Stimulated activated CD4-positive, alpha-beta T cell treated with anti-CD3 and anti-CD28 coated beads, Interleukin-2, amount 100 ng/mL, for 4 hours (primary cell): ENCODE measurements around the gene NCKAP5.

Experiments
- DNase-seq: peaks from one replicate; pipeline ENCODE4 v3.0.0-alpha.2; 2020; ENCODE audit warnings: low read depth

The NCKAP5 gene

GRCh38 chr2:132668189-132668823, 900.0 kb downstream of the NCKAP5 start:
- no peak for DNase-seq

GRCh38 chr2:132667706-132668105, 900.6 kb downstream of the NCKAP5 start:
- no peak for DNase-seq

- no peak for DNase-seq
These were observed 902.7 kb downstream of the NCKAP5 start for GRCh38 chr2:132665401-132666140.

GRCh38 chr2:132664096-132664495, 904.2 kb downstream of the NCKAP5 start:
- DNase-seq: no peak

- no peak for DNase-seq
These were observed 905.5 kb downstream of the NCKAP5 start for GRCh38 chr2:132662732-132663131.

GRCh38 chr2:132659331-132659730, 908.9 kb downstream of the NCKAP5 start:
- DNase-seq: no peak

GRCh38 chr2:132656266-132656975, 911.8 kb downstream of the NCKAP5 start:
- no peak for DNase-seq

- no peak for DNase-seq
These were observed 913.3 kb downstream of the NCKAP5 start for GRCh38 chr2:132654968-132655367.

GRCh38 chr2:132654335-132654734, 913.9 kb downstream of the NCKAP5 start:
- no peak for DNase-seq

- DNase-seq: no peak
These were observed 915.8 kb downstream of the NCKAP5 start for GRCh38 chr2:132652474-132652873.

- no peak for DNase-seq
These were observed 916.9 kb downstream of the NCKAP5 start for GRCh38 chr2:132651115-132652045.

- DNase-seq: no peak
These were observed 921.6 kb downstream of the NCKAP5 start for GRCh38 chr2:132646540-132647108.

GRCh38 chr2:132645722-132646539, 922.3 kb downstream of the NCKAP5 start:
- no peak for DNase-seq

- DNase-seq: no peak
These were observed 923.1 kb downstream of the NCKAP5 start for GRCh38 chr2:132645176-132645575.

- no peak for DNase-seq
These were observed 925.8 kb downstream of the NCKAP5 start for GRCh38 chr2:132642415-132642814.

GRCh38 chr2:132641819-132642218, 926.4 kb downstream of the NCKAP5 start:
- DNase-seq: no peak

GRCh38 chr2:132640116-132640515, 928.1 kb downstream of the NCKAP5 start:
- DNase-seq: no peak

- DNase-seq: no peak
These were observed 929.8 kb downstream of the NCKAP5 start for GRCh38 chr2:132638313-132639040.

- DNase-seq: no peak
These were observed 931.9 kb downstream of the NCKAP5 start for GRCh38 chr2:132636346-132636745.

- no peak for DNase-seq
These were observed 934.6 kb downstream of the NCKAP5 start for GRCh38 chr2:132633635-132634034.
